Measurements from ENCODE around the gene ETV7. TPM values are rescaled to one million over a fixed set of nuclear protein-coding genes. Genes with fewer than 3 reads are reported as not detected.
"Not testable (repeated sequence)": the region's sequence is repeated elsewhere in the genome, so short reads cannot be mapped to it uniquely, and the experiment has no call there.

ETV7 gene
- polyA plus RNA-seq, 6 donors from 2014 or later: not detected

DNA sequence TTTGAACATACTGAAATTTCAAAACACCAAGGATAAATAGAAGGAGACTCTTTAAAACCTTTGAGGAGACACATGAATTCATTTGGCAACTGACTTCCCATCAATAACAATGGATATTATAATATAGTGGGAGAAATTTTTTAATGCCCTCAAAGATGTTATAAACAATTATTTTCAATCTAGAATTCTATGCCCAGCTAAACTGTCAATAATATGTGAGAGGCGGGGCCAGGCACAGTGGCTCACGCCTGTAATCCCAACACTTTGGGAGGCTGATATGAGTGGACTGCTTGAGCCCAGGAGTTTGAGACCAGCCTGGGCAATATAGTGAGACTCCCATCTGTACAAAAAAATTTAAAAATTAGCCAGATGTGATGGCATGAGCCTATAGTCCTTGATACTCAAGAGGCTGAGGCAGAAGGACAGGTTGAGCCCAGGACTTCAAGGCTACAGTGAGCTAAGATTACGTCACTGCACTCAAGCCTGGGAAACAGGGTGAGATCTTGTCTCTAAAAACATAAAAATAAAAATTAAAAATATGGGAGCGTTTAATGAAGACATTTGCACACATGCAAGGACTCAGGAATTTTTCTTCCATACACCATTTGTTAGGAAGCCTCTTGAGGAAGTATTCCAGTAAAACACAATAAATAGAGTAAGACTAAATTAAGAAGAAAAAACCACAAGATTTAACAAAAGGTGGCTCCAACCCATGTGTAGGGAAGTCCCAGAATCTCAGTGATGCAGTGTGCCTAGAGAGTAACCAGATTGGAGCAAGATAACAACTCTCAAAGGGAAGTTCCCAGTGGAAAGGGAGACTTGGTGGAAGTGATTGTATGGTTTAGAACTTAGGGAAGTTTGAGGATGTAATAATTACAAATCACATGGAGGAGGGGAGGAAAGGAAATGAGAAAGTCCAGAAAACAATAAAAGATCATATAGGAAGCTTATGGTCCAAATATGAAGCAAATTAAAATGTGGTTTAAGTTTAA is 26.3 kb upstream of the ETV7 start:
- ATAC-seq (ENCODE audit: low read depth in 2 of 2) (no peak), DNase-seq (no peak)
- Mint-ChIP-seq H3K27me3 (peaks cover 4 to 27% (median 21%) of the 10 kb centered on the region in 3 donors), H3K9me3 (peaks cover 2 to 12% (median 10%) of the 10 kb centered on the region in 7 donors), H3K4me1 (no peaks in the 10 kb centered on the region), H3K27ac (no peak overlapping the region), H3K36me3 (peaks cover 0 to 8% of the 10 kb centered on the region in 2 donors), H3K4me3 (no peak overlapping the region)

DNA sequence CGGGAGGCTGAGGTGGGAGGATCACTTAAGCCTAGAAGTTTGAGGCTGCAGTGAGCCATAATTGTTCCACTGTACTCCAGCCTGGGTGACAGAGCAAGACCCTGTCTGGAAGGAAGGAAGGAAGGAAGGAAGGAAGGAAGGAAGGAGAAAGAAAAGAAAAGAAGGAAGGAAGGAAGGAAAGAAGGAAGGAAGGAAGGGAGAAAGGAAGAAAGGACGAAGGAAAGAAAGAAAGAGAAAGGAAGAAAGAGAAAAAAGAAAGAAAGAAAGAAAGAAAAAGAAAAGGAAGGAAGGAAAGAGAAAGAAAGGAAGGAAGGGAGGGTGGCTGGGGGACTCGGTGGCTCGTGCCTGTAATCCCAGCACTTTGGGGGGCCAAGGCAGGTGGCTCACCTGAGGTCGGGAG is 22.2 kb upstream of the ETV7 start:
- H3K4me3 Mint-ChIP-seq; DNase-seq; H3K36me3 Mint-ChIP-seq; H3K4me1 Mint-ChIP-seq; ATAC-seq (ENCODE audit: low read depth in 2 of 2): not testable (repeated sequence)
- H3K27ac Mint-ChIP-seq: peak overlapping the region in 1 of 6 donors; percentile 25
- H3K9me3 Mint-ChIP-seq: peaks cover 2 to 12% (median 10%) of the 10 kb centered on the region in 7 donors
- H3K27me3 Mint-ChIP-seq: peaks cover 9 to 30% (median 26%) of the 10 kb centered on the region in 3 donors

DNA sequence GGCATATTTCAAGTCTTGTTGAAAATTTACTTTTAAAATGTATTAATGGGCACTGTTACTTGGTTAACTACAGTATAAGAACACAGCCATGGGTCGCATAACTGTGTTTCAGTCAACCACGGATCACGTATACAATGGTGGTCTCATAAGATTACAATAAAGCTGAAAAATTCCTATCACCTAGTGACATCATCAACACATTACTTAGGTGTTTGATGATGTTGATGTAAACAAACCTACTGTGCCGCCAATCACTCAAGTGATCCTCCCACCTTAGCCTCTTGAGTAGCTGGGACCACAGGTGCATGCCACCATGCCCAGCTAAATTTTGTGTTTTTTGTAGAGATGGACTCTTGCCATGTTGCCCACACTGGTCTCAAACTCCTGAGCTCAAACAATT is 16.7 kb upstream of the ETV7 start:
- H3K27me3 Mint-ChIP-seq: peaks cover 15 to 21% (median 19%) of the 10 kb centered on the region in 3 donors
- ATAC-seq (ENCODE audit: low read depth in 2 of 2) (no peak), DNase-seq (no peak)
- H3K9me3 Mint-ChIP-seq: peaks cover 0 to 3% (median 0%) of the 10 kb centered on the region in 7 donors
- H3K27ac Mint-ChIP-seq: no peak overlapping the region
- H3K4me1 Mint-ChIP-seq: peaks cover 0 to 5% (median 5%) of the 10 kb centered on the region in 3 donors
- H3K4me3 Mint-ChIP-seq: no peak overlapping the region
- H3K36me3 Mint-ChIP-seq: no peaks in the 10 kb centered on the region

DNA sequence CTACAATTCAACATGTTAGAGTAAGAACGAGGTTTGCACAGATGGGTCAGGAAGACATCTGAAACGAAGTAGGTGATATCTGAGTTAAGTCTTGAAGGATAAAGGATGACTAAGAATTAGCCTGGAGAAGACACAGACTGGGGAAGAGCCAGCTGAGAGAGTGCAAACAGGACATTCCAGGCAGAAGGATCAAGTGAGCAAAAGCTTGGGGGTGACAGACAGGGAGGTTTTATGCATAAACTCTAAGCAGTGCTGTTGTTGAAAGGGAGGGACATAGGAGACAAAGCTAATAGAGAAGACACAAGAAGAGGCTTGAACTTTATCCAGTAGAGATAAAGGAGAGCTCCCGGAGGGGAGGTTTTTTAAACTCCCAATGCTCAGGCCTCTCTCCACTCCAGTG is 15.0 kb upstream of the ETV7 start:
- Mint-ChIP-seq H3K4me3 (no peak overlapping the region), H3K27ac (peak overlapping the region in 1 of 6 donors; percentile 66), H3K4me1 (peaks cover 0 to 5% (median 5%) of the 10 kb centered on the region in 3 donors), H3K36me3 (no peaks in the 10 kb centered on the region), H3K27me3 (peaks cover 7 to 18% (median 17%) of the 10 kb centered on the region in 3 donors), H3K9me3 (peaks cover 0 to 3% (median 0%) of the 10 kb centered on the region in 7 donors)
- DNase-seq: no peak
- no peak for ATAC-seq (ENCODE audit: low read depth in 2 of 2)

DNA sequence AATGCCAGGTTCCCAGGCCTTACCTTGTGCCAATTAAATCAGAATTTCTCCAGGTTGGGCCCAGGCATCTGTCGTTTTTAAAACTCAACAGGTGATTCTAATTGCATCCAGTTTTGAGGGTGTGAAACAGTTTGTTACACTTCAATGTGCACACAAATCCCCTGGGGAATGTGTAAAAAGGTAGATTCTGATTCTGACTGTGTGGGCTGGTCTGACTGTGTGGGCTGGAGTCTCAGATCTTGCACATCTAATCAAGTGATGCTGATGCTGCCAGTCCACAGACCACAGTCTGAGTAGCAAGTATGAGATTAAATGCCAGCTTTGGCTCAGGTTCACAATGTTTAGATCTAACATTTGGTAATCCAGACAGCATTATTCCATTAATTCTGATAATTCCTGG is 12.5 kb upstream of the ETV7 start:
- Mint-ChIP-seq H3K4me1 (peaks cover 0 to 5% (median 5%) of the 10 kb centered on the region in 3 donors), H3K27me3 (peaks cover 7 to 10% (median 9%) of the 10 kb centered on the region in 3 donors), H3K4me3 (no peak overlapping the region), H3K27ac (no peak overlapping the region), H3K9me3 (peaks cover 0 to 3% (median 0%) of the 10 kb centered on the region in 7 donors), H3K36me3 (no peaks in the 10 kb centered on the region)
- DNase-seq (no peak), ATAC-seq (ENCODE audit: low read depth in 2 of 2) (no peak)

DNA sequence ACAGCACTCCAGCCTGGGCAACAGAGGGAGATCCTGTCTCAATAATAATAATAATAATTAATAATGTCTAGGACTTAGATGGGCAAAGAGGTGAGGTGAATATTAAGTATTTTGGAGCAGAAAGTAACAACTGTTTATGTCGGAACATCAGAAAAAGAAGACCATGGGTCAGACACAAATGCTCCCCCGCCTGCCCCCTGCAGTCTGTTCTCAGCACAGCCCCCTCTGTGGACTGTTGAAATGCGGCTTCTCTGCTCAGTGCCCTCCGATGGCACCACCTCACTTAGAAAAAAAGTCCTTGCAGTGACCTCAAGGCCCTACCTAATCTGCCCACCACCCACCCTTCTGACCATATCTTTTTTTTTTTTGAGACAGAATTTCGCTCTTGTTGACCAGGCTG is 5.2 kb upstream of the ETV7 start:
- DNase-seq: no peak
- peaks cover 0 to 7% (median 4%) of the 10 kb centered on the region in 3 donors for H3K4me1 Mint-ChIP-seq
- H3K9me3 Mint-ChIP-seq: no peaks in the 10 kb centered on the region
- peaks cover 12 to 39% (median 35%) of the 10 kb centered on the region in 3 donors for H3K27me3 Mint-ChIP-seq
- H3K27ac Mint-ChIP-seq: no peak overlapping the region
- no peaks in the 10 kb centered on the region for H3K36me3 Mint-ChIP-seq
- H3K4me3 Mint-ChIP-seq: no peak overlapping the region
- no peak for ATAC-seq (ENCODE audit: low read depth in 2 of 2)

DNA sequence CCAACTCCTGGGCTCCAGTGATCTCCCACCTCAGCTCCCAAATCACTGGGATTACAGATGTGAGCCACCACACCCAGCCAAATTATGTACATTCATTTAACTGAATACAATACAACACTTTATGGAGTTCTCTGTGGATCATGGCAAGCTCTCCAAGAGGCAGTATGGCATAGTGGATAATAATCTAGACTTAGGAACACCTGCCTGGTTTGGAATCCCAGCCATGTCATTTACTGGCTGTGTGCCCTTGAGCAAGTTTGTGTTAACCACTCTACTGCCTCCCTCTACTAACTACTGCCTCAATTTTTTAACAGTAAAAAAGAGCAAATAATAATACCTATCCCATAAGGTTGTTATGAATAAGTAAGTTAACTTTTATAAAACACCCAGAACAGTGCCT is 1.9 kb upstream of the ETV7 start:
- Mint-ChIP-seq H3K27ac (no peak overlapping the region), H3K4me3 (peak overlapping the region in 1 of 8 donors; percentile 44), H3K27me3 (peaks cover 29 to 63% (median 44%) of the 10 kb centered on the region in 3 donors), H3K36me3 (peaks cover 0 to 8% of the 10 kb centered on the region in 2 donors), H3K9me3 (no peaks in the 10 kb centered on the region), H3K4me1 (peaks cover 15 to 27% (median 17%) of the 10 kb centered on the region in 3 donors)
- DNase-seq: no peak
- no peak for ATAC-seq (ENCODE audit: low read depth in 2 of 2)

DNA sequence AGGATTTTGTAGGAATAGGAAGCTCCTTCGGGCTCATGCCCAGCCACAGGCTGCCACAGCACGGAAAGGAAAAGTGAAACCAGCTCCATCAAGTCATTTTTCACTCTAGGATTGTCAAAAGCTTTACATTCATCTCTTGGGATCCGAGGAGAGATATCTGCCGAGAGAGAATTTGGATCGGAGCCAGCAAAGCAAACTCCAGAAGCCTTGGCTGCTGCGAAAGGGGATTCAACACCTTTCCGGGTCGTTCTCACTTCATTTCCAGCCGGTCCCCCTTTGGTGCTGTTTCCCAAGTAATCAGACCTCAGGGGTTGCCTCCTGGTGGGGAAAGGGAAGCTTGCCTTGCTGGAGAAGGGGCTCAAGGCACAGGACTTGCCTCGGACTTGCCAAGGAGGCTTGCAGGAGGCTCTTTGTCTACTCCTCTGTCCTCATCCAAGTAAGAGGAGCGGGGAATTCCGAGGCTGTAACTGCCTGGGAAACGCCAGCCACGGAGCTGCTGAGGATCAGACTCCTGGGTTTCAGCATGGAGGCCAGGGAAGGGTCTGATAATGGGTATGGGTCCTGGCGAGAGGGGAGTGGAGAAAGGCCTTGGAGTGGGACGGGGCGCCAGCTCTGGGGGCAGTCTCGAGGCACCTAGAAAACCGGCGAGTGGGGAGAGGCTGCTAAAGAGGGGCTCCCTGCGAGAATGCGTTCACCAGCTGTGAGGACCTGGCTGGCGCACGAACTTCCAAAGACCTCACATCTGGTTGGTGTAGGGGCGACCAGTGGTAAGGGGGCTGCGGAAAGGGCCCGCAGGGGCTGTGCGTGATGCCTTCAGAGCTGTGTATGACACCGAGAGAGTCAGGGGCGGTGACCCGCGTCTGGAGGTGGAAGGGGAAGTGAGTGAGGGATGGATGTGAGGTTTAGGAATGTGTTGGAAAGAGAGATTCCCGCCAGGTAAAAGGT is 702 bp downstream of the ETV7 start:
- ATAC-seq (ENCODE audit: low read depth in 2 of 2) (peak; percentile 59 to 61), DNase-seq (peak; percentile 6)
- Mint-ChIP-seq H3K27ac (peak overlapping the region in 3 of 6 donors; percentile 5 to 69 (median 57)), H3K27me3 (peaks cover 29 to 44% (median 30%) of the 10 kb centered on the region in 3 donors), H3K9me3 (no peaks in the 10 kb centered on the region), H3K4me3 (peak overlapping the region; percentile 84 to 96 (median 90)), H3K4me1 (peaks cover 15 to 29% (median 17%) of the 10 kb centered on the region in 3 donors), H3K36me3 (peaks cover 0 to 8% of the 10 kb centered on the region in 2 donors)

DNA sequence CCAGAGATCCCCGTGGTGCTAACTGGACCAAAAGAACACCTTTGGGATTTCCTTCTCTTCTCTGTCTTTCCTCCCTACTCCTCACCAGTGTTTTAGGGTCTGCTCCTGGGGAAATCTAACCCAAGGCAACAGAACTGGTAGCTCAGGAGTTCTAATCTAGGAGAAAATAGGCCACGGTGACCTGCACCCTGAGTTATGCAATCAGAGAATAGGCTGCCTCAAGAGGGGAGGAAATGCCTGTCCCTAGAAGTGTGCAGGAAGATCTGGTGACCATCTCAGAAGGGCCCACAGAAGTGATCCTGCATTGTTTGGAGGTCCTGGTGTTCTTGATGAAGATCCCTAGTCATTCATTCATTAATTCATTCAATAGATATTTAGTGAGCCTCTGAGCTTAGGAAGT is 3.4 kb downstream of the ETV7 start:
- Mint-ChIP-seq H3K36me3 (peaks cover 0 to 8% of the 10 kb centered on the region in 2 donors), H3K4me1 (peaks cover 15 to 29% (median 17%) of the 10 kb centered on the region in 3 donors), H3K27ac (no peak overlapping the region), H3K27me3 (peaks cover 17 to 34% (median 23%) of the 10 kb centered on the region in 3 donors), H3K9me3 (no peaks in the 10 kb centered on the region), H3K4me3 (peak overlapping the region in 1 of 8 donors; percentile 62)
- ATAC-seq (ENCODE audit: low read depth in 2 of 2) (no peak), DNase-seq (no peak)

DNA sequence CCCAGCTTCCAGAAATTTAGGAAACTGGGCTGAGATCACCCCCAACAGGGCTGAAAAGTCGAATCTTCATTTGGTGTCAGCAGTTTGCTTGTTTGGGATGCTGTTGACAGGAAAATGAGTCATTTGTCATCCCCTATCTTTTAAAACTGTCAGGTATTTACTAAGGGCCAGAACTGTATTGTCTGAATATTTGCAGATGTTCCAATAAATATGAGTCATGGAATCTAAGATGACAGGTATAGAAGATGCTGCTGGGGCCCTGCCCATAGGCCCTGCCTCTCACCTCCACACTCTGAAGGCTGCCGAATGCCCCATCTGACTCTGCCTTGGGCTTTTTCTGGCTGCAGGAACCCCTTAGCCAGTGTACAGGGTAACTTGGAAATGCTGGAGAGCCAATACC is 3.9 kb downstream of the ETV7 start:
- Mint-ChIP-seq H3K4me3 (no peak overlapping the region), H3K4me1 (peaks cover 15 to 29% (median 17%) of the 10 kb centered on the region in 3 donors), H3K9me3 (peaks cover 0 to 2% (median 0%) of the 10 kb centered on the region in 7 donors), H3K27ac (no peak overlapping the region), H3K36me3 (peaks cover 0 to 8% of the 10 kb centered on the region in 2 donors), H3K27me3 (peaks cover 16 to 33% (median 22%) of the 10 kb centered on the region in 3 donors)
- no peak for ATAC-seq (ENCODE audit: low read depth in 2 of 2)
- no peak for DNase-seq

DNA sequence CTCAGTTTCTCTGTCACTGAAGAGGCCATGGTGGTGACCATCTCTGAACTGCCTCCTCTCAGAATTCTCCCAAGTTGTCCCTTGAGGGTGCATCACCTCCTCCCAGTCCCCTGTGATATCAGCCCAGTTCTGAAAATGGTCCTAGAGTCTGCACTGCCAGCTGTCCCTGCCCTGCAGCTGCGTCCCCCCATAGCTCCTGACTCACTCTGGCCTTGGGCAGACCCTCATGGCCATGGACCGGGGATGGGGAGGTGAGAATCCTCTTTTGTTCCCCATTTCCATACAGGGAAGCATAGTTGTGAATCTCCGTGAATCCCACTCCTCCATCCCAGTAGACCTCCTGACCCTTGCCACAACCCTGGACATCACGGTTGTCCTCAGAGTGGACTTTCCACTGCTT is 4.5 kb downstream of the ETV7 start:
- peaks cover 9 to 26% (median 17%) of the 10 kb centered on the region in 3 donors for H3K27me3 Mint-ChIP-seq
- H3K36me3 Mint-ChIP-seq: peaks cover 0 to 8% of the 10 kb centered on the region in 2 donors
- H3K27ac Mint-ChIP-seq: peak overlapping the region in 1 of 6 donors; percentile 38
- peaks cover 13 to 22% (median 15%) of the 10 kb centered on the region in 3 donors for H3K4me1 Mint-ChIP-seq
- no peak overlapping the region for H3K4me3 Mint-ChIP-seq
- DNase-seq (no peak), ATAC-seq (ENCODE audit: low read depth in 2 of 2) (no peak)
- peaks cover 0 to 2% (median 0%) of the 10 kb centered on the region in 7 donors for H3K9me3 Mint-ChIP-seq

DNA sequence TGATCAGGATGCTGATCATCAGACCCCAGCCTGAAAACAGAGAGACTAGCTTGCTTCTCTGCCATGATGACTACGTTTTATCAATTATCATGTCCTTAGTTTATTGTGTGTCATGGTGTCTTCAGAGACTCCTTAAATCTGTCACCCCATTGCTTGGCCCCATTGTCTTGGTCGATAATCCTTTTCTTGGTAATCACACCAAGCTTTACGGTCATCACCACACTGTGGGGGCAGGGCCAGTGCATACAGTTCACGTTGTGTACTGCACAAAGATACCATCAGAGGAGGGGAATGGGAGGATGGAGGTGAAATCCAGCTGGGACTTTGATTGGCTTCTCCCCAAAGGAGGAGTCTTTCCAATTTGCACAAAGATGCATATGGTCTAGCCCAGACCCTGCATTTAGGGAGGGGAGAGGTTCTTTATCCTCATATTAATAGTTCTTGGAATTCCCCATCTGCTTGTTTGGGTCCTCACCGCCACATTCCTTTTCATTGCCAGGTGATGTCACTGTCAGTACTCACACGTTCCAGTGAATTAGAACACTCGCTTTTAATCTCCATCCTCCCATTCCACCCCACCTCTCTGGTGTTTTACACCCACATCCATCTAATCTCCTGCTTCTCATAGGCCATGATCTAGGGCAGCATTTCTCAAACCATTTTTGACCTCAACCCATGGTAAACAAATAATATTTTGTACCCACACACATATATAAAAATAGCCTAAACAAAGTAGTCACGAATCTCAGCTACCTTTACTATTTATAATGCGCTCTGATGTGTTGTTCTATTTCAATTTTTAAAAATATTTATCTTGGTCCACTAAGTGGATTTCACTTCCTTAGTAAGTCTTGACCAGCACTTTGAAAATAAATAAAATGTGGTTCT is 5.7 kb downstream of the ETV7 start:
- H3K4me1 Mint-ChIP-seq: peaks cover 5 to 13% (median 6%) of the 10 kb centered on the region in 3 donors
- no peak for ATAC-seq (ENCODE audit: low read depth in 2 of 2)
- H3K27me3 Mint-ChIP-seq: peaks cover under 1 to 18% (median 11%) of the 10 kb centered on the region in 3 donors
- H3K4me3 Mint-ChIP-seq: no peak overlapping the region
- no peaks in the 10 kb centered on the region for H3K36me3 Mint-ChIP-seq
- H3K9me3 Mint-ChIP-seq: peaks cover 0 to 2% (median 0%) of the 10 kb centered on the region in 7 donors
- no peak overlapping the region for H3K27ac Mint-ChIP-seq
- no peak for DNase-seq

Data from naive B cell (primary cell).